Fibroblast of lung (primary cell): ENCODE measurements around the gene HSD17B12.

Source experiments
- CTCF ChIP-seq, 2 donors: IDR thresholded peaks in 1 of 2; conservative IDR thresholded peaks in 1 of 2; 1 replicate in 1 of 2; 2 replicates in 1 of 2; pipeline ENCODE4 v1.5.1; 2011 to 2012; ENCODE audit warnings: low read length in 2 of 2, control low read depth in 1 of 2, inconsistent platforms in 1 of 2, low read depth in 1 of 2, mild to moderate bottlenecking in 1 of 2
- EZH2 ChIP-seq: IDR thresholded peaks from 2 replicates; pipeline ENCODE4 v1.5.1; 2012; ENCODE audit warnings: low read length, control low read depth, mild to moderate bottlenecking; ENCODE audit errors: missing control alignments

GRCh38 chr11:43871051-43871450, 190.5 kb downstream of the HSD17B12 start:
- TF ChIP-seq CTCF (conservative IDR thresholded peaks at IDR 0.05 in 1 of 2, IDR thresholded peaks at IDR 0.05 in 1 of 2; ENCODE audit: low read depth in 1 of 2, low read length in 2 of 2) (no peak), EZH2 (no peak)
